Central memory CD8-positive, alpha-beta T cell (primary cell): ENCODE measurements around the gene PTTG2.

Experiments used
- ATAC-seq: fragments of 150-1000 bp; cut with Tn5 transposase; replicated peaks from 2 replicates; pipeline ENCODE4 v1.10.0; 2022; ENCODE audit warnings: mild to moderate bottlenecking, moderate FRiP score, moderate number of reproducible peaks; ENCODE audit not compliant: poor library complexity, severe bottlenecking; ENCODE audit errors: extremely low read depth
- DNase-seq, 2 donors: peaks; one replicate each; pipeline ENCODE4 v3.0.0; 2021; ENCODE audit warnings: low spot score in 2 of 2
- H3K27ac Mint-ChIP-seq: one replicate; pipeline ENCODE4 v1.8.0; 2022; ENCODE audit warnings: low read depth, mild to moderate bottlenecking, moderate library complexity, mixed read lengths
- H3K27me3 Mint-ChIP-seq: one replicate; pipeline ENCODE4 v1.8.0; 2022; ENCODE audit warnings: mixed read lengths
- H3K36me3 Mint-ChIP-seq: one replicate; pipeline ENCODE4 v1.8.0; 2022; ENCODE audit warnings: mild to moderate bottlenecking, moderate library complexity, mixed read lengths; ENCODE audit not compliant: insufficient read depth
- H3K4me1 Mint-ChIP-seq: one replicate; pipeline ENCODE4 v1.8.0; 2022; ENCODE audit warnings: mixed read lengths
- H3K4me3 Mint-ChIP-seq: one replicate; pipeline ENCODE4 v1.8.0; 2022; ENCODE audit warnings: mild to moderate bottlenecking, moderate library complexity, mixed read lengths
- H3K9me3 Mint-ChIP-seq: one replicate; pipeline ENCODE4 v1.8.0; 2022; ENCODE audit warnings: mixed read lengths

Gene PTTG2

GRCh38 chr4:37995981-37996775 is 36.0 kb downstream of the PTTG2 start:
- H3K36me3 Mint-ChIP-seq = no peaks in the 10 kb centered on the region
- peaks cover 34% of the 10 kb centered on the region for H3K4me1 Mint-ChIP-seq
- ATAC-seq (no peak), DNase-seq (no peak)
- H3K27me3 Mint-ChIP-seq = no peaks in the 10 kb centered on the region
- no peak overlapping the region for H3K27ac Mint-ChIP-seq
- H3K9me3 Mint-ChIP-seq = no peaks in the 10 kb centered on the region
- no peak overlapping the region for H3K4me3 Mint-ChIP-seq

GRCh38 chr4:37998226-37998625 is 38.0 kb downstream of the PTTG2 start:
- Mint-ChIP-seq H3K27me3 (no peaks in the 10 kb centered on the region), H3K9me3 (no peaks in the 10 kb centered on the region), H3K4me3 (no peak overlapping the region), H3K4me1 (peaks cover 47% of the 10 kb centered on the region), H3K36me3 (no peaks in the 10 kb centered on the region), H3K27ac (peak overlapping the region; percentile 27)
- DNase-seq = no peak
- ATAC-seq = no peak

- Mint-ChIP-seq H3K27me3 (no peaks in the 10 kb centered on the region), H3K4me3 (peak overlapping the region; percentile 43), H3K36me3 (no peaks in the 10 kb centered on the region), H3K9me3 (no peaks in the 10 kb centered on the region), H3K4me1 (peaks cover 47% of the 10 kb centered on the region), H3K27ac (no peak overlapping the region)
- ATAC-seq (no peak), DNase-seq (no peak)
Measured at GRCh38 chr4:37999000-37999716, 39.0 kb downstream of the PTTG2 start.

- no peak overlapping the region for H3K27ac Mint-ChIP-seq
- no peak for DNase-seq
- no peaks in the 10 kb centered on the region for H3K9me3 Mint-ChIP-seq
Measured at GRCh38 chr4:37999965-38000364, 39.8 kb downstream of the PTTG2 start.

GRCh38 chr4:38001927-38002326 is 41.7 kb downstream of the PTTG2 start:
- no peak for ATAC-seq
- Mint-ChIP-seq H3K36me3 (no peaks in the 10 kb centered on the region), H3K27me3 (no peaks in the 10 kb centered on the region), H3K9me3 (no peaks in the 10 kb centered on the region), H3K27ac (no peak overlapping the region), H3K4me1 (peaks cover 49% of the 10 kb centered on the region), H3K4me3 (no peak overlapping the region)
- no peak for DNase-seq

More at GRCh38 chr4:37999965-38000364, 39.8 kb downstream of the PTTG2 start:
- H3K27me3 Mint-ChIP-seq = no peaks in the 10 kb centered on the region
- H3K4me1 Mint-ChIP-seq = peaks cover 48% of the 10 kb centered on the region
- H3K4me3 Mint-ChIP-seq = no peak overlapping the region
- H3K36me3 Mint-ChIP-seq = no peaks in the 10 kb centered on the region
- ATAC-seq = no peak

GRCh38 chr4:38002451-38003071 is 42.4 kb downstream of the PTTG2 start:
- peak overlapping the region; percentile 14 for H3K27ac Mint-ChIP-seq
- ATAC-seq (peak; percentile 22), DNase-seq (no peak)
- no peaks in the 10 kb centered on the region for H3K9me3 Mint-ChIP-seq
- H3K36me3 Mint-ChIP-seq = no peaks in the 10 kb centered on the region
- no peaks in the 10 kb centered on the region for H3K27me3 Mint-ChIP-seq
- peak overlapping the region; percentile 36 for H3K4me3 Mint-ChIP-seq
- H3K4me1 Mint-ChIP-seq = peaks cover 53% of the 10 kb centered on the region

- Mint-ChIP-seq H3K4me3 (peak overlapping the region; percentile 36), H3K4me1 (peaks cover 54% of the 10 kb centered on the region), H3K27ac (peak overlapping the region; percentile 14)
Measured at GRCh38 chr4:38003102-38003501, 42.9 kb downstream of the PTTG2 start.

GRCh38 chr4:38003628-38004027 is 43.4 kb downstream of the PTTG2 start:
- peaks cover 54% of the 10 kb centered on the region for H3K4me1 Mint-ChIP-seq
- H3K9me3 Mint-ChIP-seq = no peaks in the 10 kb centered on the region
- H3K27me3 Mint-ChIP-seq = no peaks in the 10 kb centered on the region
- H3K4me3 Mint-ChIP-seq = peak overlapping the region; percentile 36
- DNase-seq (no peak), ATAC-seq (no peak)
- no peaks in the 10 kb centered on the region for H3K36me3 Mint-ChIP-seq
- H3K27ac Mint-ChIP-seq = peak overlapping the region; percentile 14

More at GRCh38 chr4:38003102-38003501, 42.9 kb downstream of the PTTG2 start:
- DNase-seq = no peak
- peak; percentile 99 for ATAC-seq
- no peaks in the 10 kb centered on the region for H3K9me3 Mint-ChIP-seq
- H3K36me3 Mint-ChIP-seq = no peaks in the 10 kb centered on the region
- H3K27me3 Mint-ChIP-seq = no peaks in the 10 kb centered on the region

GRCh38 chr4:38004062-38004461 is 43.9 kb downstream of the PTTG2 start:
- no peak overlapping the region for H3K27ac Mint-ChIP-seq
- no peak for DNase-seq
- no peak for ATAC-seq
- peaks cover 53% of the 10 kb centered on the region for H3K4me1 Mint-ChIP-seq
- H3K27me3 Mint-ChIP-seq = no peaks in the 10 kb centered on the region
- no peaks in the 10 kb centered on the region for H3K9me3 Mint-ChIP-seq
- H3K4me3 Mint-ChIP-seq = no peak overlapping the region
- H3K36me3 Mint-ChIP-seq = no peaks in the 10 kb centered on the region

- Mint-ChIP-seq H3K27ac (peak overlapping the region; percentile 48), H3K4me3 (no peak overlapping the region), H3K36me3 (no peaks in the 10 kb centered on the region), H3K9me3 (no peaks in the 10 kb centered on the region), H3K27me3 (no peaks in the 10 kb centered on the region), H3K4me1 (peaks cover 46% of the 10 kb centered on the region)
- DNase-seq (no peak), ATAC-seq (no peak)
Measured at GRCh38 chr4:38004887-38005286, 44.7 kb downstream of the PTTG2 start.

- ATAC-seq (no peak), DNase-seq (no peak)
- Mint-ChIP-seq H3K27me3 (no peaks in the 10 kb centered on the region), H3K27ac (peak overlapping the region; percentile 48), H3K4me3 (no peak overlapping the region), H3K4me1 (peaks cover 52% of the 10 kb centered on the region), H3K9me3 (no peaks in the 10 kb centered on the region), H3K36me3 (no peaks in the 10 kb centered on the region)
Measured at GRCh38 chr4:38005637-38006036, 45.4 kb downstream of the PTTG2 start.

GRCh38 chr4:38007645-38008044 is 47.4 kb downstream of the PTTG2 start:
- H3K36me3 Mint-ChIP-seq = no peaks in the 10 kb centered on the region
- no peaks in the 10 kb centered on the region for H3K9me3 Mint-ChIP-seq
- no peak overlapping the region for H3K27ac Mint-ChIP-seq
- ATAC-seq = no peak
- DNase-seq = no peak
- no peaks in the 10 kb centered on the region for H3K27me3 Mint-ChIP-seq
- no peak overlapping the region for H3K4me3 Mint-ChIP-seq
- H3K4me1 Mint-ChIP-seq = peaks cover 48% of the 10 kb centered on the region
